ES-I3 (cell line): ENCODE data around the gene TMEM192.
"Not testable (repeated sequence)": the region's sequence is repeated elsewhere in the genome, so short reads cannot be mapped to it uniquely, and the experiment has no call there.

Experiments
- H3K36me3 ChIP-seq: 2 replicates; pipeline ENCODE4 v1.6.1; 2013; ENCODE audit warnings: mild to moderate bottlenecking, low read length, control low read depth, moderate library complexity; ENCODE audit not compliant: insufficient read depth
- H3K4me1 ChIP-seq: 2 replicates; pipeline ENCODE4 v1.6.1; 2013; ENCODE audit warnings: mild to moderate bottlenecking, control low read depth, low read length; ENCODE audit not compliant: insufficient read depth
- H3K9ac ChIP-seq: 2 replicates; pipeline ENCODE4 v1.6.1; 2013; ENCODE audit warnings: low read depth, mild to moderate bottlenecking, low read length, moderate library complexity
- H3K9me3 ChIP-seq: 2 replicates; pipeline ENCODE4 v1.6.1; 2013; ENCODE audit warnings: mild to moderate bottlenecking, low read length, moderate library complexity; ENCODE audit not compliant: control insufficient read depth, insufficient read depth

TMEM192 gene

DNA sequence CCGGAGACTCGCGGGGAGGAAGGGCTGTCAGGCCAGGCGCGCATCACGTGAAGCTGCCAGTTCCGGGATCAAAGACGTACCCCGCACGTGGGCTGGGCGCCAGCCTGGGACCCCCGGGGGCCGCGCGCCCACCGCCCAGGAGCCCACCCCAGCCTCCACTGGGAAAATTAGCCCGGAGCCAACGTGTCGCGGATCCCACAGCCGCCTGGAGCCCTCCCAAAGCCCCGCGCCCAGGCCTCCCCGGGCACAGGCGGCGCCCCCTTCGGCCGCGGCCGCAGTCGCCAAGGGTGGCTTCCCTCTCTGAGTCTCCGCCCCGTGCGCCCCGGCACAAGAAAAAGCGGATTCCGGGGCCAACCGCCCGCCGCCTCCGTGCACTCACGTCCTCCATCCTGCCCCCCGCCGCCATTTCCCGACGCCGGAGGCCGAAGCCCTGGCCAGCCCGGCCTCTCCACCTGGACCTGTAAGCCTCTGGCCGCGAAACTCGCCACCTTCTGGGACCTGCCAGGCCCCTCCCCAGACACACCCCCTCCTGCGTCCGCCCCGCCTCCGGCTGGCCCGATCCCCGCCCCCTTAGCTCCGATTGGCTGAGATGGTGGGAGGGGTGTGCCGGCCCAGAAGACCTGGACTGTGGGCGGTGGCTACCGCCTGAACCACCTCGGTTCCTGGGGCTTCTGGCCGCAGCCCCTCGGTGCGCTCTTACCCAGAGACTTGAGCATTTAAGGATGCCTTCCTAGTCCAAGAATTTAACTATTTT lies at the start of gene TMEM192:
Gene TMEM192, minus strand, starts transcription at position 493 of the 754 bp plus-strand sequence. Its CDS starts 87 bp downstream, at position 406.
- Histone ChIP-seq H3K9me3 (no peaks in the 10 kb centered on the region), H3K36me3 (no peaks in the 10 kb centered on the region), H3K9ac (peak within 1 kb of the TSS; percentile 73), H3K4me1 (no peaks in the 10 kb centered on the region)

DNA sequence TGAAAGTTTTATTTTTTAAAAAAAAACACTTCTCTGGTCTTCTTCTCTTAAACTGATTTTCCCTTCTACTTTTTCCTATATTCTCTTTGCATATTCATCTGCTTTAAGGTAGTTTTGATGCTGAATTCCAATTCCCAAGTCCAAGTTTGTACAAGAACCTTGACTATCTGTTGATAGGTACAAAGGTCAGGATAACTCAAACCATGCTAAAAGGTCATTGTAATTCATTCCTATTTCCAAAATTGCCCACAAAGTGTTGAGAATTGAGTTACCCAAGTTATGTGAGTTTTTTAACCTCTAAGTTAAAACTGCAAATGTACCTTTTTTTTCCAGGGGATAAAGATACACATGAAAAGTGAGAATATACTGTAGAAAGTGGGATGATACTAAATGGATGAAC lies 46.1 kb upstream of the TMEM192 start:
- no peaks in the 10 kb centered on the region for H3K4me1 ChIP-seq
- H3K36me3 ChIP-seq: no peaks in the 10 kb centered on the region

DNA sequence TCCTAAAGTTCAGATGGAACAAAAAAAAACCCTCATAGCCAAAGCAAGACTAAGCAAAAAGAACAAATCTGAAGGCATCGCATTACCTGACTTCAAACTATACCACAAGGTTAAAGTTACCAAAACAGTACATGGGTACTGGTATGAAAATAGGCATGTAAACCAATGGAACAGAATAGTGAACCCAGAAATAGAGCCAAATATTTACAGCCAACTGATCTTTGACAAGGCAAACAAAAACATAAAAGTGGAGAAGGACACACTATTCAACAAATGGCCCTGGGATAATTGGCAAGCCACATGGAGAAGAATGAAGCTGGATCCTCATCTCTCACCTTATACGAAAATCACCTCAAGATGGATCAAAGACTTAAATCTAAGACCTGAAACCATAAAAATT lies 44.2 kb upstream of the TMEM192 start:
- H3K9me3 ChIP-seq: no peaks in the 10 kb centered on the region
- H3K4me1 ChIP-seq: no peaks in the 10 kb centered on the region
- no peaks in the 10 kb centered on the region for H3K36me3 ChIP-seq
- no peak overlapping the region for H3K9ac ChIP-seq

More for the DNA sequence above, 46.1 kb upstream of the TMEM192 start:
- no peaks in the 10 kb centered on the region for H3K9me3 ChIP-seq
- H3K9ac ChIP-seq: no peak overlapping the region

DNA sequence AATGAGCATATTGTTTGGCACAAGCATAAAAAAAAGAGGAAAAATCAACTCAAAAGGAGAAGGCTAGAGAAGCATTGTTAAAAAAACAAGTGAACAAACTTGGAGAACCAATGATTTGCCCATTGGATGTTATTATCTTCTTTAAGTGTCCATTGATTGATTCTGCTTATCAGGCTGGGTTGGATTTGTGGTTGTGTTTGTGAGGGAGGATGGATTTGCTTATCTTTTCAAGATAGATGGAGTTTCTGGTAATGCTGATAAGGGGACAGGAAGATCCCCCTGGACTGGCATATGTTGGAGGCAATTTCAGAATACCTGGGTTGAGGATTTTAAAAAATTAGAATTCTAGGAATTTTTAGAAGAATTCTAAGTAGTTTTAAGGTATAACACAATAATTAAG lies 41.8 kb upstream of the TMEM192 start:
- Histone ChIP-seq H3K9me3 (no peaks in the 10 kb centered on the region), H3K36me3 (no peaks in the 10 kb centered on the region), H3K4me1 (no peaks in the 10 kb centered on the region), H3K9ac (no peak overlapping the region)

DNA sequence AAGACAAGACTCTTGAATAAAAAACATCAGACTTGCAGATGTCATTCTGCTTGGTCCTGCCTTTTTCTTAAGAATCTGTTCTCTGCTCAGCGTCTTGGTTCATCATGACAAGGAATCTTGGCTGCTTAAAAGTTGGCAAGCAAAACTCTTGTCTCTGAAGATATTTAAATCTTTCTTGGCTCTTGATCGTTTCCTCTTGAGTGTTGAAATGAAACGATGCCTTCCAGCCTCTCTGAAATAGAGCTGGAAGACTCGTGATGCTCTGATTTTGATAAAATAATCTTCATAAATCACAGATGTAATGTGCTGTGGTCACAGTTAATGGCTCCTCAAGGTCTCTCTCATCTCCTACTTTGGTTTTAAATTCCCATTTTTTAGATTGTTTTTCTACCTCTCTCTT lies 39.9 kb upstream of the TMEM192 start:
- Histone ChIP-seq H3K36me3 (no peaks in the 10 kb centered on the region), H3K9me3 (no peaks in the 10 kb centered on the region), H3K4me1 (no peaks in the 10 kb centered on the region), H3K9ac (no peak overlapping the region)

DNA sequence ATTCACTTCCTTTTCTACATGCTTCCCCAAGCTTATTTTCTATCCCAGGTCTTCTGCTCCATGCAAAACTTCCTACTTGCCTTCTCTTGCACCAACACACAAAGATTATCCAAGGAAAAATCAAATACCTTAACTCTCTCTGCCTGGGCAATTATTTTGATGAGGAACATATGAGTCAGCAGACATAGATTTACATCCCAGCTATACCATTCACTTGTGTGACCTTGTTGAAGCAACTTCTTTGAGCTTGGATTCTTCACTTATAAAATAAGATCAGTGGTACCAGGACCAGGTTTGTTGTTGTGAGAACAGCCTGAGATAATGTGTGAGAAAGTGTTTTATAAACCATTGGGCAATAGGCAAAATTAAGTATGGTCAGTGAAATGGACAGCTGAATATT lies 39.1 kb upstream of the TMEM192 start:
- Histone ChIP-seq H3K9me3 (no peaks in the 10 kb centered on the region), H3K9ac (no peak overlapping the region), H3K36me3 (no peaks in the 10 kb centered on the region), H3K4me1 (no peaks in the 10 kb centered on the region)

DNA sequence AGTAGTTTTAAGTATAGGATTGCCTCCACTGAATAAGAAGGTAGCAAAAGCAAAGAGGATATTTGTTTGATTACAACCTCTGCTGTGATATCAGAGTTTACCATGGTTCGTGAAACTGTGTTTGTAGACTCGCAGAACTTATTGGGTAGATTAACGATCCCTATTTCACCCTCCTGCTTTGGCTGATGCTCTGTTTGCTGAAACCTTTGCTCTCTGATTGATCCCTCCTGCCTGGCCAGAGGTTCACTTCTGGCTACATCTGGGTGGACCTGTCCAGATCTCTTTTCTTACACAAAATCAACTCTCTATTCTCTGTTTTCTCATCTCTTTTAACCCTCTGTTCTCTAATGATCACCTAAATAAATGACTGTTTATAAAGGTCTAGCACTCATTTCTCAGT lies 37.9 kb upstream of the TMEM192 start:
- Histone ChIP-seq H3K9ac (no peak overlapping the region), H3K4me1 (no peaks in the 10 kb centered on the region), H3K9me3 (no peaks in the 10 kb centered on the region), H3K36me3 (no peaks in the 10 kb centered on the region)

DNA sequence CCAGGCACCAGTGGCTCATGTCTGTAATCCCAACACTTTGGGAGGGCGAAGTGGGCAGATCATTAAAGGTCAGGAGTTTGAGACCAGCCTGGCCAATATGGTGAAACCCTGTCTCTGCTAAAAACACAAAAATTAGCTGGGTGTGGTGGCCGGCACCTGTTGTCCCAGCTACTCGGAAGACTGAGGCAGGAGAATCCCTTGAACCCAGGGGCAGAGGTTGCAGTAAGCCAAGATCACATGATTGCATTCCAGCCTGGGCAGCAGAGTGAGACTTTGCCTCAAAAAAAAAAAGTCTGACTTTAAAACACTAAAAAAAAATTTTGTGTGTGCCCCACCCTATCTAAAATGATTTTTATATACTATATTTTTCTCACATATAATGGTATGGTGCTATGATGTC lies 26.2 kb upstream of the TMEM192 start:
- H3K9me3 ChIP-seq: peaks cover 2% of the 10 kb centered on the region; the same call in 1 of the 2 replicates
- H3K4me1 ChIP-seq: no peaks in the 10 kb centered on the region
- H3K9ac ChIP-seq: no peak overlapping the region
- no peaks in the 10 kb centered on the region for H3K36me3 ChIP-seq

DNA sequence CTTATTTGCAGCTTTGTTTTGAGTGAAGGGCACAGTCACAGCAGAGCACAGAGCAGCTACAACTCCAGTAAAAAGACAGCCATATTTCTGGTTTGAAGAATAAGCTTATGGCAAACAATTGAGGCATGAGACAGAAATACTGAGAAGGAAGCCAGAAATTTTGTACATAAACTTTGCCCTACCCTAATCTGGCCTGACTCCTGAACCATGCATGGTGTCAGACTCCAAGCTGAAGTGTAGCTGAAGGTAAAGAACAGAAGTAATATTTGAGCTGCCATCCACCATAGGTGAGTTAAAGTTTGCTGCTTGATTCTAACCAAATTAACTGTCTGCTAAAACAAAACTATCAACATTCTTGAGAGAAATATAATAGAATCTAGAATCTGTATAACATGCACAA lies 24.5 kb upstream of the TMEM192 start:
- no peaks in the 10 kb centered on the region for H3K36me3 ChIP-seq
- H3K4me1 ChIP-seq: no peaks in the 10 kb centered on the region
- H3K9ac ChIP-seq: no peak overlapping the region
- peaks cover 2% of the 10 kb centered on the region; the same call in 1 of the 2 replicates for H3K9me3 ChIP-seq

DNA sequence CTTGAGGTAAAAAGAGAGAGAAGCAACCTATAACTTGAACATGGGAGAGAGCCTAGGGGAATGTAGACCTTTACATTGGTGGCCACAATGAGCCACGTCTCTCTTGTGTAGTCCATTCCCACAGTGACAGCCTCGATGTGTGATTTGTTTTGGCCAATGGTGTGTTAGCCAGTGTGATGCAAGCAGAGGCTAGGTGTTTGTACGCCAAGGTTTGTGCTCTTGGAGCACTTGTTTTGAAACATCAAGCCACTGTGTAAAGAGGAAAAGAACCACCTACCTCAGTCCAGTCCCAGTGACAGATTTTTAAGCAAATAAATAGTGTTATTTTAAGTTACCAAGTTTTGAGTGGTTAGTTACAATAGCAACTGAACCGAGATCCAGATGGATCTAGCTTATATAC lies 23.9 kb upstream of the TMEM192 start:
- H3K36me3 ChIP-seq: no peaks in the 10 kb centered on the region
- peaks cover 2% of the 10 kb centered on the region; the same call in 1 of the 2 replicates for H3K9me3 ChIP-seq
- H3K4me1 ChIP-seq: no peaks in the 10 kb centered on the region
- no peak overlapping the region for H3K9ac ChIP-seq

DNA sequence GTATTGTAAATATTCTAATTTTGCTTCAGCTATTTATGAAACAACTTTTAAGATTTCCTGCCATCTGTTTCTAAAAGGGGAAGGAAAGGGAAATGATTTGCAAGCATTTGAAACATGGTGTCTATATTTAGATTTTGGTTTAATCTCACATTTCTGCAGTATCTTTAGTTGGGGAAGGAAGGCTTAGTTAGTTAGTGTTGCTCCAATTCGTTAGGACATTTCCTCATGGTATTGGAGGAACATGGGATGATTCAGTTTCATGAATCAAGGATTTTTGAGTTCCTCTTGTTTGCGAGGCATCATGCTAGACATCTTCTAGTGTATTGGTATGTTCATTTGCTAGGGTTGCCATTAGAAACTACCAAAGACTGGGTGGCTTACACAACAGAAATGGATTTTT lies 20.5 kb upstream of the TMEM192 start:
- Histone ChIP-seq H3K36me3 (no peaks in the 10 kb centered on the region), H3K9me3 (peaks cover 2% of the 10 kb centered on the region; the same call in 1 of the 2 replicates), H3K4me1 (no peaks in the 10 kb centered on the region), H3K9ac (no peak overlapping the region)

DNA sequence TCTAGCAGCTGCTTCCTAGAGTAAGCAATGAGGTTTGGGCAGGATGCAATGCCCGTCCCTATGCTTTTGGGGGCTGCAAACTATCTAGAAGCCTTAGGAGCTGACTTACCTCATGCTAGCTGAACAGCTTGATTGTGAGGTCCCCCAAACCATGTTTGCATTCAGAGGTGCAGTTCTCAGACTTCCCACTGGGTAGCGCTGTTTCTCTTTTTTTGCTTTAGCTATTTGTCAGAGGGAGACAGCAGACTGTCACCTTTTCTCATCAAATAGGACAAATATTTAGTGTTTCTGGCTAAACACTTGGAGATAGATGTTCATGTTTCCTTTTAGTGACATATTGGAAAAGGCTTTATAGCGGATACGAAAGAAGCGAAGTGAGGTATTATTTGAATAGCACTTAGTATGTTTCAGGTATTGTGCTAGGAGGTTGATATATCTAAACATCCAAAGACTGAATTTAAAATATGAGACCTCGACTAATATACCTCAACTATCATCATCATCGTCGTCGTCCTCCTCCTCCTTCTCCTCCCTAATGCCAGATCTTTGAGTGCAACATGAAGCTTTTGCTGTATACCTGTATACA lies 18.7 kb upstream of the TMEM192 start:
- Histone ChIP-seq H3K36me3 (no peaks in the 10 kb centered on the region), H3K9me3 (no peaks in the 10 kb centered on the region), H3K4me1 (no peaks in the 10 kb centered on the region), H3K9ac (no peak overlapping the region)

DNA sequence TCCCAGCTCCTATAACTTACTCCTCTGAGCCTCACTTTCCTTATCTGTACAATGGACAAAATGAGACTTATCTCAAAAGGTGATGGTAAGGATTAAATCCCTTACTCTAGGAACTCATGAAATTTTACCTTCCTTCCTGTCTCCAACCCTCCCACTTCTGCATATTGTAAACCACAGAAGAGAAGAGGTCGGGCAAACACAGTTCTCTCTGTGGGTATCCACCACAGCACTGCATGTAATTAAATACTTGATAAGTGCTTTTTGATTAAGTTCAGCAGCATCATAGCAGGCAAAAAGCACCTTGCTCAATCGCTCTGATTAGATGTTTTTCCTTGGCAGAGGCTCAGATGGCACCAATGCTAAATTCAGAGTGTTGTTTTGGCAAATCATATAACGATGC lies 17.3 kb upstream of the TMEM192 start:
- no peaks in the 10 kb centered on the region for H3K4me1 ChIP-seq

DNA sequence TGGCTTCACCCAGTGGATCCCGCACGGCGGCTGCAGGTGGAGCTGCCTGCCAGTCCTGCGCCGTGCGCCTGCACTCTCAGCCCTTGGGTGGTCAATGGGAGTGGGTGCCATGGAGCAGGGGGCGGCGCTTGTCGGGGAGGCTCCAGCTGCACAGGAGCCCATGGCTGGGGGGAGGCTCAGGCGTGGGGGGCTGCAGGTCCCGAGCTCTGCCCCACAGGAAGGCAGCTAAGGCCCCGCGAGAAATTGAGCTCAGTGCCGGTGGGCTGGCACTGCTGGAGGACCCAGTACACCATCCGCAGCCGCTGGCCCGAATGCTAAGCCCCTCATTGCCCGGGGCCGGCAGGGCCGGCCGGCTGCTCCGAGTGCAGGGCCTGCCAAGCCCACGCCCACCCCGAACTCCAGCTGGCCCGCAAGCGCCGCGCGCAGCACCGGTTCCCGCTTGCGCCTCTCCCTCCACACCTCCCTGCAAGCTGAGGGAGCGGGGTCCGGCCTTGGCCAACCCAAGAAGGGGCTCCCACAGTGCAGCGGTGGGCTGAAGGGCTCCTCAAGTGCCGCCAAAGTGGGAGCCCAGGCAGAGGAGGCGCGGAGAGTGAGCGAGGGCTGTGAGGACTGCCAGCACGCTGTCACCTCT lies 13.3 kb upstream of the TMEM192 start:
- H3K9ac ChIP-seq, H3K9me3 ChIP-seq, H3K4me1 ChIP-seq, H3K36me3 ChIP-seq: not testable (repeated sequence)

More for the DNA sequence above, 17.3 kb upstream of the TMEM192 start:
- no peaks in the 10 kb centered on the region for H3K9me3 ChIP-seq
- H3K9ac ChIP-seq: no peak overlapping the region
- no peaks in the 10 kb centered on the region for H3K36me3 ChIP-seq

DNA sequence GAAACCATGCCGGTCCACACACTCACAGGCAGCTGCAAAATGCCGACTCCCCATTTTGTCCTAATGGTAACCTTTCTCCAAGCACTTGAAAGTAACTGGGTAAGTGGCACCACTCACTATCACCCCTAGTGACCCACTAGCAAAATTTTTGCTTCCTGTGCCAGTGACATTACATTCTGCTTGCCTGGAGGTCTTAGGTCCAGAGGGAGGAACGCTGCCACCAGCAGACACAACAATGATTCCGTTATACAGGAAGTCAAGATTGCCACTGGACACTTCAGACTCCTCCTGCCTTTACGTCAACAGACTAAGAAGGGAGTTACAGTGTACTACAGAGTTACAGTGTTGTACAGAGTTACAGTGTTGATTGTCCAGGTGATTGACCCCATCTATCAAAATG lies 11.8 kb upstream of the TMEM192 start:
- no peaks in the 10 kb centered on the region for H3K9me3 ChIP-seq
- no peak overlapping the region for H3K9ac ChIP-seq
- no peaks in the 10 kb centered on the region for H3K4me1 ChIP-seq
- H3K36me3 ChIP-seq: no peaks in the 10 kb centered on the region
